RWPE1 (cell line): ENCODE measurements around the gene ZBTB9.

Experiments used
- CTCF ChIA-PET: fragments of 350-600 bp; sonication (Branson Sonifier 250); formaldehyde crosslinking; extraction: SDS; loops from one replicate; lab custom pipeline; 2021; lab: Yijun Ruan, JAX
- POLR2A ChIA-PET: fragments of 400-600 bp; formaldehyde crosslinking; extraction: SDS; loops from one replicate; lab custom pipeline; 2020; ENCODE audit warnings: antibody characterized with exemption; ENCODE audit not compliant: low non-redundant PET; lab: Yijun Ruan, JAX
- DNase-seq: peaks from one replicate; pipeline ENCODE4 v3.0.0; 2012; ENCODE audit warnings: low spot score
- H3K27ac ChIP-seq: fragments of 450-650 bp; 2 replicates; pipeline ENCODE4 v1.5.1; 2017
- CTCF ChIP-seq: fragments of 450-650 bp; conservative IDR thresholded peaks from 2 replicates; pipeline ENCODE4 v1.5.1; 2017; ENCODE audit warnings: low read depth, mild to moderate bottlenecking

Gene ZBTB9

GRCh38 chr6:33490621-33491020 is 36.2 kb downstream of the ZBTB9 start:
- no peak for DNase-seq
- POLR2A ChIA-PET: no interaction called here

GRCh38 chr6:33492093-33492492 is 37.7 kb downstream of the ZBTB9 start:
- no peak overlapping the region for H3K27ac ChIP-seq

More at GRCh38 chr6:33490621-33491020, 36.2 kb downstream of the ZBTB9 start:
- no peak overlapping the region for H3K27ac ChIP-seq
- CTCF ChIA-PET: interaction anchor here (0.5 to 0.7 kb wide), 3 partner anchors 30 to 172 kb away, joined by 3 to 5 read pairs (median 3); no protein-coding TSS in a partner anchor
- no peak for TF ChIP-seq CTCF

GRCh38 chr6:33497157-33497556 is 42.8 kb downstream of the ZBTB9 start:
- POLR2A ChIA-PET: no interaction called here
- DNase-seq: no peak
- TF ChIP-seq CTCF: no peak
- no peak overlapping the region for H3K27ac ChIP-seq
- CTCF ChIA-PET: interaction anchor here (0.5 kb wide), 1 partner anchor 113 kb away, joined by 5 read pairs; no protein-coding TSS in a partner anchor

More at GRCh38 chr6:33492093-33492492, 37.7 kb downstream of the ZBTB9 start:
- ChIA-PET CTCF (no interaction called here), POLR2A (no interaction called here)
- TF ChIP-seq CTCF: no peak
- no peak for DNase-seq

GRCh38 chr6:33502486-33502885 is 48.1 kb downstream of the ZBTB9 start:
- no peak for DNase-seq
- ChIA-PET CTCF (interaction anchor here (0.6 kb wide), 1 partner anchor 200 kb away, joined by 3 read pairs; no protein-coding TSS in a partner anchor), POLR2A (no interaction called here)
- TF ChIP-seq CTCF: no peak
- H3K27ac ChIP-seq: no peak overlapping the region

GRCh38 chr6:33504486-33504885 is 50.1 kb downstream of the ZBTB9 start:
- ChIA-PET CTCF (no interaction called here), POLR2A (no interaction called here)
- no peak for TF ChIP-seq CTCF
- DNase-seq: no peak
- no peak overlapping the region for H3K27ac ChIP-seq

GRCh38 chr6:33505548-33506370 is 51.4 kb downstream of the ZBTB9 start:
- TF ChIP-seq CTCF: no peak

More at GRCh38 chr6:33505548-33506370, 51.4 kb downstream of the ZBTB9 start:
- DNase-seq: no peak
- ChIA-PET CTCF (no interaction called here), POLR2A (no interaction called here)
- no peak overlapping the region for H3K27ac ChIP-seq
